Astrocyte of the spinal cord (primary cell): ENCODE data around the gene SIAE.
A peak's percentile ranks its signal among the peaks of the same experiment; 100 is the strongest.

Experiments used
- DNase-seq: peaks from one replicate; pipeline ENCODE4 v3.0.0; 2011; ENCODE audit warnings: low read depth, low spot score
- H3K4me3 ChIP-seq: 2 replicates; pipeline ENCODE4 v1.5.1; 2011; ENCODE audit warnings: low read depth, mild to moderate bottlenecking, low read length, moderate library complexity
- in situ Hi-C: cut with HindIII; loops from 2 replicates; pipeline ENCODE4 v1.10.0; 2017; ENCODE audit warnings: low sequenced_read_pairs
- TF ChIP-seq, protein P1 (sequence below): IDR thresholded peaks from 2 replicates; pipeline ENCODE4 v1.5.1; 2012; ENCODE audit warnings: low read depth, mild to moderate bottlenecking, low read length, inconsistent platforms

Gene SIAE

DNA sequence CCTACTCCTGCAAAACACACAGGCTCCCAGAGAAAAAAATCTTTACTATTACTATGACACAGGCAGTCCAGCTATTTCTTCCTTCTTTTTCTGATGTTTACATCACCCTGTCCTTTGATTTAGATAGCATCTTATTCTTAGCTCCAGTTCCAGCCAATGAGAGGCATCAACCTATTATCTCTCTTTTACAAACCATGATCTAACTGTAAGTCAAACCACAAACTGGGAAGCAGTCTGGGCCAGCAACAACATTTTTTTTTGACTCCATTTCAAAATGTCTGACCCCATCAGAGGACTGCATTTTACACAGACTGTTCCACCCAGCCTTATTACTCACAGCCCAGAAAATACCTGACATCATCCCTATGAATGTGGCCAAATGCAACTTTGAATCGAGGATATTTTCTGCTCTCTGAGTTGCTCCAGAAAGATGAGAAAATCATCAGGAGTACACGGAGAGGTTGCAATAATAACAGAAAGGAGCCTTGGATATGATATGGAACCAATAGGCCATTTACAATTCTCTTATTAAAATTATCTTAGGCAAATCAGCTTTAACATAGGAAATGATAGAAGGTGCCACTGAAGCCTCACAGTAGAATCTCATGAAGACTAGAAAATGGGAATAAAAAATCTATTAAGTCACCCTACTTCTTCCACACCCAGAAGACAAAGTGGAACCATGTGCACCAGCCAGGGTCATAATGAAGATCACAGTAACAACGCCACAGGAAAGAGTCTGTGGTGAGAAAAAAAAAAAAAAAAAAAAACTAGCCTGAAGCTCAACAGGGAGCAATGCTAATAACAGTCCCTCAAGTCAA is 29.7 kb downstream of the SIAE start:
- TF ChIP-seq, protein P1, sequence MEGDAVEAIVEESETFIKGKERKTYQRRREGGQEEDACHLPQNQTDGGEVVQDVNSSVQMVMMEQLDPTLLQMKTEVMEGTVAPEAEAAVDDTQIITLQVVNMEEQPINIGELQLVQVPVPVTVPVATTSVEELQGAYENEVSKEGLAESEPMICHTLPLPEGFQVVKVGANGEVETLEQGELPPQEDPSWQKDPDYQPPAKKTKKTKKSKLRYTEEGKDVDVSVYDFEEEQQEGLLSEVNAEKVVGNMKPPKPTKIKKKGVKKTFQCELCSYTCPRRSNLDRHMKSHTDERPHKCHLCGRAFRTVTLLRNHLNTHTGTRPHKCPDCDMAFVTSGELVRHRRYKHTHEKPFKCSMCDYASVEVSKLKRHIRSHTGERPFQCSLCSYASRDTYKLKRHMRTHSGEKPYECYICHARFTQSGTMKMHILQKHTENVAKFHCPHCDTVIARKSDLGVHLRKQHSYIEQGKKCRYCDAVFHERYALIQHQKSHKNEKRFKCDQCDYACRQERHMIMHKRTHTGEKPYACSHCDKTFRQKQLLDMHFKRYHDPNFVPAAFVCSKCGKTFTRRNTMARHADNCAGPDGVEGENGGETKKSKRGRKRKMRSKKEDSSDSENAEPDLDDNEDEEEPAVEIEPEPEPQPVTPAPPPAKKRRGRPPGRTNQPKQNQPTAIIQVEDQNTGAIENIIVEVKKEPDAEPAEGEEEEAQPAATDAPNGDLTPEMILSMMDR = no peak
- DNase-seq = peak; percentile 95
- no peak overlapping the region for H3K4me3 ChIP-seq
- in situ Hi-C loops = no loop called here

DNA sequence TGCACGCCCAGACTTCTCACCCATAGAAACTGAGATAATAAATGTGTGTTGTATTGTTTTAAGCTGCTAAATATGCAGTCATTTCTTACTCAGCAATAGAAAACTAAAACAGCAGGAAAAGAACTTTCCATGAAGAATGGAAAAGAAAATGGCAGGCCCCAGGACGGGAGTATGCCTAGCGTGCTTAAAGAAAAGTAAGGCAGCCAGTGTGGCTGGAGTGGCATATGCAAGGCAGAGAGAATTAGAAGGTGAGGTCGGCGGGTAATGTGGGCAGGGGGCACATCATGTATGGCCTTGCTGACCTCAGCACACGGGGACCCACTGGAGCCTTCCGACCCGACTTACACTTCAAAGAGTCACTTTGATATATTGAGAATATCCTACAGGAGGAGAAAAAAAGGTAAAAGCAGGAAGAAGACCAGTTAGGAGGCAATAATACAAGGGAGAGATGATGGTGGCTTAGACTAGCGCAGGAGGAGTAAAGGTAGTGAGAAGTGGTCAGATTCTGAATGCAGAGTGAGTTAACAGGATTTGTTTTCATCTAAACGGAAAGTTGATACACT is 30.4 kb downstream of the SIAE start:
- H3K4me3 ChIP-seq = no peak overlapping the region
- no peak for DNase-seq
- TF ChIP-seq, protein P1 = no peak
- in situ Hi-C loops = no loop called here

- in situ Hi-C loops = no loop called here
- TF ChIP-seq, protein P1 = no peak
- H3K4me3 ChIP-seq = no peak overlapping the region
- no peak for DNase-seq
Observed at GRCh38 chr11:124642628-124643027, 30.9 kb downstream of the SIAE start.

DNA sequence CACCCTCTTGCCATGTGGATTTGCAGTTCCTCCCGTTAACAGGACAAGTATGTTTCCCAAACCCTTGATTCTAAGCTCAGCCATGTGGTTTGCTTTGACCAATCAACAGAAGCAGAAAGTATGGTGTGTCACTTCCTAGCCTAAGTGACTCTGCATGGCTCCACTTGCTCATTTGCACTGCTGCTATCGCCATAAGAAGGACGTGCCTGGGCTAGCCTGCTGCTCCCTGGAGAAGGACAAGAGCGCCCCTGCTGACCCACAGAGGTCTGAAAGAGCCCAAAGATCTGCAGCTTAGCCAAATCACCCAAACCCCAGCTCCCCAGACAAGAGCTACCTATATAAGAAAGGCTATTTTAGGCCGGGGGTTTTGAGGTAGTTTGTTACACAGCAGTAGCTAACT is 32.9 kb downstream of the SIAE start:
- in situ Hi-C loops = no loop called here
- no peak overlapping the region for H3K4me3 ChIP-seq
- TF ChIP-seq, protein P1 = no peak
- no peak for DNase-seq

GRCh38 chr11:124639186-124639585 is 34.4 kb downstream of the SIAE start:
- TF ChIP-seq, protein P1 = no peak
- DNase-seq = no peak
- no peak overlapping the region for H3K4me3 ChIP-seq
- in situ Hi-C loops = no loop called here

DNA sequence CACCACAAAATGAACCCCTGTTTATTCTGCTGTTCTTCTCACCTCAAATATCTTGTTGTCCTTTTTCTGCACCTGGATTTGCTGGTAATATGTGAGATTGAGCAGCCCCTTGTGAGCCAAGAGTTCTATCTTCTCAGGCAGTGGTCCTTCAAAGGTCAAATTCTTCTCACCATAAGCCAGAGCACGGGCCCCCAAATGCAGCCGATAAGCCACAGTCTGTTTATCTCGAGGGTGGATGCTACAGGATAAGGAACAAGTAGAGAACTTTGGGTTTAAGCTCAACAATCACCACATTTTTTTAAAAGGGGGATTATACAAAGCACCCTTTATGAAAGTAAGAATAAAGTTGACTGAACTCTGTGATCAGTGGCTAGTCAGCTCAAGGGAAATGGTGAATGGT is 35.0 kb downstream of the SIAE start:
- no peak overlapping the region for H3K4me3 ChIP-seq
- in situ Hi-C loops = no loop called here
- DNase-seq = no peak
- TF ChIP-seq, protein P1 = no peak
